NCI-H69 (cell line): ENCODE results near the gene SLC26A8.
A peak's percentile ranks its signal among the peaks of the same experiment; 100 is the strongest.
"Not testable (repeated sequence)": the region's sequence is repeated elsewhere in the genome, so short reads cannot be mapped to it uniquely, and the experiment has no call there.

Source experiments
- DNase-seq: peaks from one replicate; lab custom pipeline; 2025; lab: John Stamatoyannopoulos, UW

The SLC26A8 gene

GRCh38 chr6:36015666-36016065 lies 8.8 kb downstream of the SLC26A8 start:
- no peak for DNase-seq

GRCh38 chr6:36000451-36000850 lies 24.0 kb downstream of the SLC26A8 start:
- no peak for DNase-seq

- DNase-seq, result no peak
These were observed 31.3 kb downstream of the SLC26A8 start for GRCh38 chr6:35993150-35993549.

- DNase-seq, result not testable (repeated sequence)
These were observed 36.4 kb downstream of the SLC26A8 start for GRCh38 chr6:35988047-35988446.

- no peak for DNase-seq
These were observed 39.7 kb downstream of the SLC26A8 start for GRCh38 chr6:35984701-35985100.

- DNase-seq, result no peak
These were observed 43.3 kb downstream of the SLC26A8 start for GRCh38 chr6:35980991-35981645.

GRCh38 chr6:35980126-35980525 lies 44.3 kb downstream of the SLC26A8 start:
- not testable (repeated sequence) for DNase-seq

GRCh38 chr6:35977308-35977707 lies 47.1 kb downstream of the SLC26A8 start:
- no peak for DNase-seq

GRCh38 chr6:35973670-35974222 lies 50.7 kb downstream of the SLC26A8 start:
- no peak for DNase-seq

- peak; percentile 20 for DNase-seq
These were observed 51.7 kb downstream of the SLC26A8 start for GRCh38 chr6:35972471-35973367.

- no peak for DNase-seq
These were observed 54.3 kb downstream of the SLC26A8 start for GRCh38 chr6:35970181-35970580.

GRCh38 chr6:35969646-35970045 lies 54.8 kb downstream of the SLC26A8 start:
- no peak for DNase-seq

- no peak for DNase-seq
These were observed 55.6 kb downstream of the SLC26A8 start for GRCh38 chr6:35968821-35969220.

GRCh38 chr6:35967076-35967774 lies 57.2 kb downstream of the SLC26A8 start:
- DNase-seq, result peak; percentile 96

- DNase-seq, result no peak
These were observed 61.5 kb downstream of the SLC26A8 start for GRCh38 chr6:35962779-35963560.

GRCh38 chr6:35960187-35960586 lies 64.3 kb downstream of the SLC26A8 start:
- DNase-seq, result no peak

- DNase-seq, result no peak
These were observed 68.5 kb downstream of the SLC26A8 start for GRCh38 chr6:35955970-35956369.

- no peak for DNase-seq
These were observed 68.9 kb downstream of the SLC26A8 start for GRCh38 chr6:35955521-35955920.

GRCh38 chr6:35955071-35955470 lies 69.4 kb downstream of the SLC26A8 start:
- no peak for DNase-seq

GRCh38 chr6:35954333-35954732 lies 70.1 kb downstream of the SLC26A8 start:
- no peak for DNase-seq

GRCh38 chr6:35948725-35949124 lies 75.7 kb downstream of the SLC26A8 start:
- DNase-seq, result peak; percentile 74

- no peak for DNase-seq
These were observed 78.8 kb downstream of the SLC26A8 start for GRCh38 chr6:35945650-35946025.
